HG03095 (cell line): ENCODE results near the gene SLFN12.
"Not testable (repeated sequence)": the region's sequence is repeated elsewhere in the genome, so short reads cannot be mapped to it uniquely, and the experiment has no call there.

ENCODE experiments used
- ATAC-seq: cut with Tn5 transposase; IDR thresholded peaks from one replicate; pipeline ENCODE4 v1.9.1; 2021; ENCODE audit warnings: moderate library complexity; ENCODE audit not compliant: unreplicated experiment

SLFN12 gene

GRCh38 chr17:35432176-35433074 is at the start of gene SLFN12:
TSS of gene SLFN12 (minus strand) at chr17:35432500. CDS start at chr17:35423028, 9,472 bp downstream.
- ATAC-seq: no peak

GRCh38 chr17:35479271-35479670 is 47.0 kb upstream of the SLFN12 start:
- no peak for ATAC-seq

GRCh38 chr17:35477248-35477647 is 44.9 kb upstream of the SLFN12 start:
- ATAC-seq: no peak

- no peak for ATAC-seq
Measured at GRCh38 chr17:35476283-35476820, 44.1 kb upstream of the SLFN12 start.

GRCh38 chr17:35468475-35468874 is 36.2 kb upstream of the SLFN12 start:
- ATAC-seq: no peak

- ATAC-seq: no peak
Measured at GRCh38 chr17:35467824-35468223, 35.5 kb upstream of the SLFN12 start.

GRCh38 chr17:35460354-35460851 is 28.1 kb upstream of the SLFN12 start:
- peak; percentile 77 for ATAC-seq

- ATAC-seq: not testable (repeated sequence)
Measured at GRCh38 chr17:35454035-35454434, 21.7 kb upstream of the SLFN12 start.

GRCh38 chr17:35453171-35453570 is 20.9 kb upstream of the SLFN12 start:
- no peak for ATAC-seq

GRCh38 chr17:35449371-35449931 is 17.2 kb upstream of the SLFN12 start:
- ATAC-seq: no peak

GRCh38 chr17:35448899-35449227 is 16.6 kb upstream of the SLFN12 start:
- no peak for ATAC-seq

GRCh38 chr17:35448214-35448898 is 16.1 kb upstream of the SLFN12 start, which contains the start of gene SLFN13:
TSS of gene SLFN13 (minus strand) at chr17:35448766. CDS start at chr17:35445680, 3,086 bp downstream.
- ATAC-seq: peak; percentile 67

- no peak for ATAC-seq
Measured at GRCh38 chr17:35447499-35447898, 15.2 kb upstream of the SLFN12 start.

GRCh38 chr17:35438433-35438832 is 6.1 kb upstream of the SLFN12 start:
- ATAC-seq: no peak

- ATAC-seq: no peak
Measured at GRCh38 chr17:35433075-35433894, 985 bp upstream of the SLFN12 start.

- ATAC-seq: no peak
Measured at GRCh38 chr17:35429702-35430101, 2.6 kb downstream of the SLFN12 start.

- no peak for ATAC-seq
Measured at GRCh38 chr17:35428229-35428628, 4.1 kb downstream of the SLFN12 start.

GRCh38 chr17:35423761-35424160 is 8.5 kb downstream of the SLFN12 start:
- no peak for ATAC-seq

GRCh38 chr17:35421069-35421468 is 11.2 kb downstream of the SLFN12 start:
- ATAC-seq: not testable (repeated sequence)

- no peak for ATAC-seq
Measured at GRCh38 chr17:35416659-35417058, 15.6 kb downstream of the SLFN12 start.
